Stimulated activated CD8-positive, alpha-beta memory T cell treated with anti-CD3 and anti-CD28 coated beads, Interleukin-12 subunit alpha, Interleukin-12 subunit beta, amount 100 ng/mL, for 24 hours (primary cell): ENCODE results near the gene PAK1.
"Not testable (repeated sequence)": the region's sequence is repeated elsewhere in the genome, so short reads cannot be mapped to it uniquely, and the experiment has no call there.

Source experiments
- DNase-seq: peaks from one replicate; pipeline ENCODE4 v3.0.0-alpha.2; 2020; ENCODE audit errors: extremely low read depth

PAK1 gene

GRCh38 chr11:77403211-77403610 is 70.7 kb downstream of the PAK1 start:
- DNase-seq, result no peak

GRCh38 chr11:77402218-77402556 is 71.7 kb downstream of the PAK1 start:
- no peak for DNase-seq

DNA sequence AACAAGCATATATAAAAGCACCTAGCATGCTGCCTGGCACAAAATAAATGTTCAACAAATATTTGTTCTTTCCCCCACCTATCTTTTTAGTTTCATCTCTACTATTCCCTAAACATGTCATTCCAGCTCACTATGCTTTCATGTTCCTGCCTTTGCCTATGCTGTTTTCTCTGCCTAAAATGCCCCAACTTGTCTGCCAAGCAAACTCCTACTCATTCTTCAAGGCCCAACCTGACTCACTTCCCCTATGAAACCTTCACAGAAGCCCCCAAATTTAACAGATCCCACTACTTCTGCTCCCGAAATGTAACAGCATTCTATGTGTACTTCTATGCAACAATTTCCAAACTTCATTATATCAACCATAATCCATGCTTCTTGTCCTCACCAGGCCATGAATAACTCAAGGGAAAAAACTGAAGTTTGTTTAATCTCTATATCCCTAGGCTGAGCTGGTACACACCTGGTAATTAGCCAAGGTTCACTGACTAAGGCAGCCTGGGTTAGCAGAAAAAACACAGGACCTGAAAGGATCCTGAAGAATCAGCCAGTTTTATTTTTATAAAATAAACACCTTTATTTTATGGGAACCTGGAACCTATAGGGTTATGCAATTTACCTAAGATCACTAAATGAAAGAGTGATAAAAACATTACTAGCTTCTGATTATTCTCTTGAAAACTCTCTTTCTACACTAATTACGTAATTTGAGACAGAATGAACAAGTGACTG is 72.2 kb downstream of the PAK1 start:
- no peak for DNase-seq

DNA sequence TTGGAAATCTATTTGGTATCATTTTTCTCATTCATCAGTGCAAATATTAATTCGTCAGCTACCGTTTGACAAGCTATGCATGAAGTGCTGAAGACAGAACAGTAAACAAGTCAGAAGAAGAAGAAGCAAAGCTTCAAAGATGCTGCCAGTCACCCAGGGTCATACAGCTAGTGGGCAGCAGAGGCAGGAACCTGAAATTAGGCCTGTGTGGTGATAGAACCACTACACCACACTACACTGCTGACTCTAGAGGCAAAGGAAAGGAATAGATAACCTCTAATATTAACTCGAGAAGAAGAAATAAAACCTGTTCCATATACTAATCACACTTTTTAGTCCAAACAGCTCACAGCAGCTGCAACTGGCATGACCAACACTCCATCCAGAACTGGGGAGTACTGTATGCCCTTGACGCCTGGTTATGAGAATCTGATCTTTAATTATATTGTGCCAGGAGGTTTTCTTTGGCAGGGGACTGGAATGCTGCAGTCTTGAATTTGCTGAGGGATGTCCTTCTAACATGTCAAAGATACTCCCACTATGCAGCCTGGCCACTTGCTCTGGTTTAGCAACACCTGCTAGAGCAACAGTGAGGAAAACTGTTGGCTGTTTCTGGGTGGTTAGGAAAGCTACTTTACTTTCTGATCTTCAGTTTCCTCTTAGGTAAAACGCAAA is 73.0 kb downstream of the PAK1 start:
- no peak for DNase-seq

- DNase-seq, result no peak
Measured at GRCh38 chr11:77400271-77400670, 73.6 kb downstream of the PAK1 start.

- DNase-seq, result no peak
Measured at GRCh38 chr11:77397631-77398030, 76.3 kb downstream of the PAK1 start.

DNA sequence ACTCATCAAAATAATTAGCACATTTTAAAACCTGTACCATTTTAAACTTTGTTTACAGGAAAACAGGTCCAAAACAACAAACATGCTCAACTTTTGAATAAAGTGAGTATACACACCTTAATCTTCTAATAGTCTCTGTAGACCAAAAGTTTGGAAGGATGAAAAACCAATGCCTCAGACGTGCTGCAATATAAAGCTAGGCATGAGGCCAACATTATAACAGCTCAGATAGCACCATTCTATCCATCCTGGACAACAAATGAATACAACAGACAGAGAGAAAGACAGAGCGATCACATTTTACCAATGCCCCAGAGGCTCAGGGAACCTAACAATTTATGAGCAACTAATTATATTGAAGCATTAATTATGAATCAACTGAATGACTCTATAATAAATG is 77.0 kb downstream of the PAK1 start:
- no peak for DNase-seq

GRCh38 chr11:77396305-77396704 is 77.6 kb downstream of the PAK1 start:
- DNase-seq, result no peak

GRCh38 chr11:77395460-77396173 is 78.3 kb downstream of the PAK1 start:
- no peak for DNase-seq

- no peak for DNase-seq
Measured at GRCh38 chr11:77392842-77393241, 81.1 kb downstream of the PAK1 start.

DNA sequence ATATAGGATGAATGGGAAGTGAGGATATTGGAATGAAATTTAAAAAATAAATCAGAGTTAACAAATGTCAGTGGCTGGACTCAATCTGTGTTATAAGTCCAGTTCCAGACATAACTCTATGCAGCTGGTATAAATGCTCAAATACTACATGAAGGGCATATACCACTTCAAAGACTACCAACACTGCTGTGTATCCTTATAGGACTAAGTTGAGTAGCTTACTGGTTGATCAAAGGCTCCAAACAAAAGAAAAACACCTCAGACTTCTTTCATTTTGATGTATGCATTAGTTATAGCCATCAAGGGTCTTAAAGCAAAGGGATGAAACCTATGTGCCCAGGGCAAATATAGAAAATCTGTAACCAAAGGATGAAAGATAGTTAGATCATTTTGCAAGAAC is 86.2 kb downstream of the PAK1 start:
- no peak for DNase-seq

- DNase-seq, result no peak
Measured at GRCh38 chr11:77386178-77386577, 87.7 kb downstream of the PAK1 start.

- DNase-seq, result not testable (repeated sequence)
Measured at GRCh38 chr11:77385255-77385771, 88.6 kb downstream of the PAK1 start.

- no peak for DNase-seq
Measured at GRCh38 chr11:77384571-77384970, 89.3 kb downstream of the PAK1 start.

DNA sequence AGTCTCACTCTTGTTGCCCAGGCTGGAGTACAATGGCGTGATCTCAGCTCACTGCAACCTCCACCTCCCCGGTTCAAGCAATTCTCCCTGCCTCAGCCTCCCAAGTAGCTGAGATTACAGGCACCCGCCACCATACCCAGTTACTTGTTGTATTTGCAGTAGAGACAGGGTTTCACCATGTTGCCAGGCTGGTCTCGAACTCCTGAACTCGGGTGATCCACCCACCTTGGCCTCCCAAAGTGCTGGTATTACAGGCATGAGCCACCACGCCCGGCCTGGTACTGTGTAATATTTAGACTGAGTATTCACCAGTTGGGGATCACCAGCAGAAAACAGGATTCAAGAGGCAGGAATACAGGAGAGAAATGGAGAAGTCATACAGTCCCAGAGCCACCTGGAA is 90.5 kb downstream of the PAK1 start:
- DNase-seq, result not testable (repeated sequence)

- DNase-seq, result no peak
Measured at GRCh38 chr11:77381729-77382665, 91.9 kb downstream of the PAK1 start.

- no peak for DNase-seq
Measured at GRCh38 chr11:77379934-77380333, 94.0 kb downstream of the PAK1 start.

DNA sequence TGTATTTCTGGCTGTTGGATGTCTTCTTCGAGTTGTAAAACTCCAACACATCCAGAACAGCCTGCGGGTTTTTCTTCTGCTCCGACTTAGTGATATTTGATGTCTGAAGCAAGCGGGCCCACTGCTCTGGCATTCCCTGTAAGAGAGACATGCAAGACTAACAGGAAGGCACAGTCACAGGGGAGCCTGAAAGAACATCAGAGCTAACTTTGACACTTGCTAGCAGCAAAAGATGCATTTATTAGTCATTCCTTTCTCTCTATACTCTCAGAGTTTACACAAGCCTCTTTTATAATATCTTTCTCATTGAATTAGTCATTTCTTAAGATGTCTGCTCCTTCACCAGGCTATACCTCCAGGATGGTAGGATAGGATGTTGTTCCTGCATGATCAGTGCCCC is 94.6 kb downstream of the PAK1 start:
- no peak for DNase-seq

GRCh38 chr11:77377734-77378133 is 96.2 kb downstream of the PAK1 start:
- DNase-seq, result no peak

DNA sequence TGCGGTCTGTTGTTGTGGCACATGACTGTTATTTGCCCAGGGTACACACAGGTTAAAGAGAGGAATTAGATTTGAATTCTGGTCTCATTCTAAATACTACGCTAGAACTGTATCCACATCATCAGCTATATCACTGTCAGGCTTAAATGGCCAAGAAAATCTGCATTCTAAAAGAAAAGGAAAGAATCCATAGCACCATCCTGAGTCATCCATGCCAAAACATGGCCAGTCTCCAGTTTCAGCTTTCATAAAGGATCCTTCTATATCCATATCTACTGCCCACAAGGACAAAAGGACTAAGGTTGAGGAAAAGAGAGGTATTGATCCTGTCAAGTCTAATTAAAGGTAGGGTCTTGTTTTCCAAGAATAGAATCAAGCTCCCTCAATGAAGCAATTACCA is 98.8 kb downstream of the PAK1 start:
- no peak for DNase-seq

DNA sequence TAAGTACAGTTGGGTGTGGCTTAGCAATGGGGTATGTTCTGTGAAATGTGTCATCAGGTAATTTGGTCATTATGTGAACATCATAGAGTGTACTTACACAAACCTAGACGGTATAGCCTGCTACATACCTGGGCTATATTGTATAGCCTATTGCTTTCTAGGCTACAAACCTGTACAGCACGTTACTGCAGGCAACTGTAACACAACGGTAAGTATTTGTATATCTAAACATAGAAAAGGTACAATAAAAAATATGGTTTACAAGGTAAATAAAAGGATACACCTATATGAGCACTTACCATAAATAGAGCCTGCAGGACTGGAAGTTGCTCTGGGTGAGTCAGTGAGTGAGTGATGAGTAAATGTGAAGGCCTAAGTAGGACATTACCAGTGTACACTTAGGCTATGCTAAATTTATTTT is 99.3 kb downstream of the PAK1 start:
- no peak for DNase-seq

DNA sequence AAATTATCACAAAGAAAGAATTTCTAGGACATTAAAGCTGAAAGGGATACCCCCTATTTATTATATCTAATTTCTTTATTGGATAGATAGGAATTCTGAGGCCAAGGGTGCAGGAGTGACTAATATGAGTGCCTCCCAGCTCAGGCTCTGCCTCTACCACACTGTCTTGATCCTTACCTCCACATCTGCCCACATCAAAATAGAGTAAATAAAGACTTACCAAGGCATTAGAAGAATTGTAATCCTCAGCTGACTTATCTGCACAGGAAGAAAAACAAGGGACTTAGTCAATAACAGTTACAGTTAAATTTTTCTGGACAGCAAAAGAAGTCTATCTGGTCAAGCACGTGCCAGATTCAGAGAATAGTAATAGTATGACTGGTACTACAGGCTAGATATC is 99.8 kb downstream of the PAK1 start:
- no peak for DNase-seq
